Prostate gland (tissue), 2 donors: ENCODE results near the gene CABP7. TPM values are rescaled to one million over a fixed set of nuclear protein-coding genes. Genes with fewer than 3 reads are reported as not detected.

ENCODE experiments used
- DNase-seq: peaks from one replicate; pipeline ENCODE4 v3.0.0-alpha.2; 2019; ENCODE audit warnings: low spot score
- H3K27ac ChIP-seq, 2 donors: fragments of 200-600 bp; sonication (generic); 2 replicates each; pipeline ENCODE4 v1.5.1; 2017 to 2019
- H3K27me3 ChIP-seq: fragments of 200-600 bp; sonication (generic); replicated peaks from 2 replicates; pipeline ENCODE4 v1.5.1; 2019; ENCODE audit not compliant: insufficient read depth
- H3K36me3 ChIP-seq, 2 donors: fragments of 200-600 bp; sonication (generic); 1 replicate in 1 of 2; 2 replicates in 1 of 2; pipeline versions ENCODE4 v1.5.1 to v1.8.1; 2017 to 2019
- H3K4me1 ChIP-seq: fragments of 200-600 bp; sonication (generic); replicated peaks from 2 replicates; pipeline ENCODE4 v1.5.1; 2019
- H3K4me3 ChIP-seq, 2 donors: fragments of 200-600 bp; sonication (generic); 2 replicates each; pipeline ENCODE4 v1.5.1; 2017 to 2019
- H3K9me3 ChIP-seq: fragments of 200-600 bp; sonication (generic); 2 replicates; pipeline ENCODE4 v1.5.1; 2017
- CTCF ChIP-seq, 4 experiments: fragments of 200-600 bp in 2 of 4; fragments of 450-650 bp in 2 of 4; sonication (generic) in 2 of 4; IDR thresholded peaks; 1 replicate in 3 of 4; 2 replicates in 1 of 4; pipeline ENCODE4 v1.5.1; 2016 to 2019; ENCODE audit warnings: antibody characterized with exemption in 4 of 4, mild to moderate bottlenecking in 2 of 4, moderate library complexity in 2 of 4
- POLR2A ChIP-seq: fragments of 450-650 bp; IDR thresholded peaks from one replicate; pipeline ENCODE4 v1.6.1; 2016; ENCODE audit warnings: antibody characterized with exemption, mild to moderate bottlenecking
- POLR2AphosphoS5 ChIP-seq: sonication (generic); formaldehyde crosslinking; IDR thresholded peaks from one replicate; pipeline ENCODE4 v1.6.1; 2017; ENCODE audit warnings: antibody characterized with exemption
- WGBS: methylation state at CpG from one replicate; pipeline ENCODE4 v1.1.5; 2018; 5-methylcytosine and 5-hydroxymethylcytosine counted together
- intact Hi-C: fragments of 100-400 bp; cut with DNase I; formaldehyde crosslinking; loops from one replicate; pipeline ENCODE4 v1.14.2; 2022
- total RNA-seq, 2 donors: library from RNA; depleted of rRNA; stranded (reverse); fragments of >200 nt; gene quantifications; one replicate each; pipeline ENCODE4 v1.1.0, GENCODE V29; 2016

Gene CABP7
- total RNA-seq, 2 donors from 2014 or later: 1.5 TPM; not detected in 1

GRCh38 chr22:29679316-29679715, 40.5 kb upstream of the CABP7 start:
- intact Hi-C loops: no loop called here
- DNase-seq: no peak
- 9% methylated on average over 1 of the region's 1 CpG for WGBS
- peak overlapping the region in 1 of 2 donors; percentile 40 for H3K27ac ChIP-seq
- H3K27me3 ChIP-seq: no peaks in the 10 kb centered on the region
- TF ChIP-seq POLR2A: no peak
- TF ChIP-seq POLR2AphosphoS5: peak; percentile 66
- no peak for TF ChIP-seq CTCF (IDR thresholded peaks at IDR 0.05)
- no peaks in the 10 kb centered on the region for H3K9me3 ChIP-seq
- H3K4me3 ChIP-seq: no peak overlapping the region
- H3K4me1 ChIP-seq: no peaks in the 10 kb centered on the region
- peaks cover 0 to 14% of the 10 kb centered on the region in 2 donors for H3K36me3 ChIP-seq

- no peak for TF ChIP-seq POLR2AphosphoS5
- no peak for TF ChIP-seq POLR2A
- no peak for TF ChIP-seq CTCF (IDR thresholded peaks at IDR 0.05)
- H3K36me3 ChIP-seq: peaks cover 0 to 9% of the 10 kb centered on the region in 2 donors
- DNase-seq: no peak
- no peak overlapping the region for H3K27ac ChIP-seq
- H3K4me3 ChIP-seq: no peak overlapping the region
- no peaks in the 10 kb centered on the region for H3K9me3 ChIP-seq
- no peaks in the 10 kb centered on the region for H3K27me3 ChIP-seq
- intact Hi-C loops: no loop called here
- WGBS: 93% methylated on average over 4 of the region's 4 CpGs
- no peaks in the 10 kb centered on the region for H3K4me1 ChIP-seq
Observed at GRCh38 chr22:29683536-29683935, 36.3 kb upstream of the CABP7 start.

DNA sequence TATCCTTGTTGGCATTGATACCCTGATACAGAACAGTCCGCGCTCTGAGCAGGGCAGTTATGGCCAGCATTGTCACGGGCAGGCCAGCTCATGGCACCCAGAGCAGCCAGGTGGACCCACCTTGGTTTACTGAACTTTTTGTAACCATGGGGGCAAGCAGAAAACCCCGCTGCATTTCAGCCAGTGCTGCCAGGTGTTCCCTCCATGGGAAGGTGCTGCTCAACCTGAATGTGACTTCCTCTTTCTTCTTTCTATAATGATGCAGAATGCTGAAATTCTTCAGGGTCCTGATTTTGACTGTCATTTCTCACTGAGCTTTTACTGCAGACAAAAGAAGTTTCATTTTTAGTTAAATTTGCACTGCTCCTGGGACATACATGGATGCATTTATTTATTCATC, 35.6 kb upstream of the CABP7 start:
- 95% methylated on average over 4 of the region's 4 CpGs for WGBS
- peaks cover 0 to 9% of the 10 kb centered on the region in 2 donors for H3K36me3 ChIP-seq
- intact Hi-C loops: no loop called here

DNA sequence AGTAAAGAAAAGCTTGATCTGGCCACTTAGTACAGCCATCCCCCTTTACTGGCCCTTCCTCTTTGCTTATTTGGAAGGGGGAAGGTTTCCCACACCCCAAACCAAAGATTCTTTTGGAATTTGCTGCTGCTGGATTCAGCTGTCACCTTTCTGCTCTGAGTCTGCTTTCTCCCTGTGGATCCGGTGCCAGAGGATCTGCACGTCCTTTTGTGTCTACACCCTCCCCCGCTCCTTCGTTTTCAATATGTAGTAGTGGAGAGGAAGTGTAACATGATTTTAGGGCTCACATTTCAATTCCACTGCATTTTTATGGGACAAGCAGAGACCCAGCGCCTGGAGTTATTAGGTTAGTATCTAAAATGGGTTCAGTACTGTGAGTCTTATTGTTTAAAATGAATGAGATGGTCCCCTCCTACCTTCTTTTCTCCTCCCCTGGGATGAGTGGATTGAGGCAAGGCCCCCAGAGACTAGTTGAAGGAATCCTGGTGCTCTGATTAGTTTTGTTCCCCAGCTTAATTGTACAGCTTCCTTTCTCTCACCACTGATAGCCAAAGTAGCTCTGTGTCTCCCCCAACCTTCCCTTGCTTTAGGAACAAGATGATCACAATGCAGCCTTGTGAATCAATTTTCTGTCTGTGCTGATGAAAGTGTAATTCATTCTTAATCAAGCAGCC, 30.5 kb upstream of the CABP7 start:
- peaks cover 3% of the 10 kb centered on the region for H3K4me1 ChIP-seq
- H3K27ac ChIP-seq: peak overlapping the region in 1 of 2 donors; percentile 1
- 8% methylated on average over 5 of the region's 5 CpGs for WGBS
- intact Hi-C loops: no loop called here
- no peak overlapping the region for H3K4me3 ChIP-seq
- TF ChIP-seq POLR2AphosphoS5: peak; percentile 48
- no peak for TF ChIP-seq POLR2A
- TF ChIP-seq CTCF (IDR thresholded peaks at IDR 0.05): no peak
- H3K36me3 ChIP-seq: no peaks in the 10 kb centered on the region
- no peaks in the 10 kb centered on the region for H3K9me3 ChIP-seq
- peak; percentile 51 for DNase-seq
- H3K27me3 ChIP-seq: no peaks in the 10 kb centered on the region

More for the DNA sequence above, 35.6 kb upstream of the CABP7 start:
- no peaks in the 10 kb centered on the region for H3K27me3 ChIP-seq
- no peak for DNase-seq
- H3K4me3 ChIP-seq: no peak overlapping the region
- TF ChIP-seq POLR2A (no peak), CTCF (IDR thresholded peaks at IDR 0.05) (no peak), POLR2AphosphoS5 (no peak)
- no peak overlapping the region for H3K27ac ChIP-seq
- peaks cover 2% of the 10 kb centered on the region for H3K4me1 ChIP-seq
- H3K9me3 ChIP-seq: no peaks in the 10 kb centered on the region

GRCh38 chr22:29689880-29690213, 30.0 kb upstream of the CABP7 start:
- intact Hi-C loops: loop anchor here (10.0 kb wide), 1 partner anchor 315 kb away; no protein-coding TSS in a partner anchor
- TF ChIP-seq POLR2AphosphoS5 (no peak), CTCF (IDR thresholded peaks at IDR 0.05) (peak in 3 of 4 experiments; percentile 44 to 73 (median 64)), POLR2A (no peak)
- H3K4me3 ChIP-seq: no peak overlapping the region
- no peaks in the 10 kb centered on the region for H3K36me3 ChIP-seq
- H3K9me3 ChIP-seq: no peaks in the 10 kb centered on the region
- peak; percentile 49 for DNase-seq
- H3K27me3 ChIP-seq: no peaks in the 10 kb centered on the region
- H3K4me1 ChIP-seq: peaks cover 3% of the 10 kb centered on the region
- H3K27ac ChIP-seq: peak overlapping the region in 1 of 2 donors; percentile 1
- 14% methylated on average over 8 of the region's 8 CpGs for WGBS
